GM23338 (cell line): ENCODE data around the gene TYMS. TPM values are rescaled to one million over a fixed set of nuclear protein-coding genes. Genes with fewer than 3 reads are reported as not detected.

Experiments
- ATAC-seq: fragments of 200-7000 bp; cut with Tn5 transposase; 3 replicates; pipeline ENCODE4 v1.9.1; 2020
- DNase-seq: peaks from one replicate; pipeline ENCODE4 v3.0.0-alpha.2; 2015; ENCODE audit warnings: low spot score
- H2AFZ ChIP-seq: fragments of 200-600 bp; sonication (generic); 2 replicates; pipeline ENCODE4 v1.8.0; 2016; ENCODE audit warnings: antibody characterized with exemption, mild to moderate bottlenecking, moderate library complexity
- H3F3A ChIP-seq: fragments of 200-600 bp; sonication (generic); replicated peaks from 2 replicates; pipeline ENCODE4 v1.8.0; 2017; ENCODE audit warnings: antibody characterized with exemption, mixed run types, low read depth
- H3K27ac ChIP-seq: fragments of 200-600 bp; sonication (generic); 2 replicates; pipeline ENCODE4 v1.6.1; 2016; ENCODE audit warnings: low read depth
- H3K27me3 ChIP-seq: fragments of 200-600 bp; sonication (generic); 2 replicates; pipeline ENCODE4 v1.8.0; 2016; ENCODE audit warnings: mild to moderate bottlenecking, mixed run types, moderate library complexity; ENCODE audit not compliant: insufficient read depth
- H3K36me3 ChIP-seq: fragments of 200-600 bp; sonication (generic); 2 replicates; pipeline ENCODE4 v1.8.0; 2016; ENCODE audit warnings: mild to moderate bottlenecking; ENCODE audit not compliant: insufficient read depth
- H3K4me1 ChIP-seq: fragments of 200-600 bp; sonication (generic); 2 replicates; pipeline ENCODE4 v1.8.0; 2016; ENCODE audit warnings: mild to moderate bottlenecking, moderate library complexity; ENCODE audit not compliant: insufficient read depth
- H3K4me2 ChIP-seq: fragments of 200-600 bp; sonication (generic); 2 replicates; pipeline ENCODE4 v1.7.1; 2017; ENCODE audit warnings: mixed run types
- H3K4me3 ChIP-seq: fragments of 200-600 bp; sonication (generic); 2 replicates; pipeline ENCODE4 v1.6.1; 2016; ENCODE audit warnings: mixed run types
- H3K79me2 ChIP-seq: fragments of 200-600 bp; sonication (generic); replicated peaks from 2 replicates; pipeline ENCODE4 v1.8.0; 2017; ENCODE audit warnings: mild to moderate bottlenecking; ENCODE audit not compliant: insufficient read depth
- H3K9me2 ChIP-seq: fragments of 200-600 bp; sonication (generic); 2 replicates; pipeline ENCODE4 v1.8.0; 2017; ENCODE audit not compliant: insufficient read depth
- H4K20me1 ChIP-seq: fragments of 200-600 bp; sonication (generic); replicated peaks from 2 replicates; pipeline ENCODE4 v1.8.0; 2017; ENCODE audit warnings: mild to moderate bottlenecking; ENCODE audit not compliant: insufficient read depth
- H3K27ac Mint-ChIP-seq: 2 replicates; pipeline ENCODE4 v1.8.0; 2020; ENCODE audit warnings: inconsistent platforms, mild to moderate bottlenecking, moderate library complexity, mixed read lengths
- H3K27me3 Mint-ChIP-seq: 3 replicates; pipeline ENCODE4 v1.8.0; 2022; ENCODE audit warnings: low read depth, mild to moderate bottlenecking, moderate library complexity, mixed read lengths, inconsistent platforms; ENCODE audit not compliant: insufficient read depth, poor library complexity
- H3K36me3 Mint-ChIP-seq: 3 replicates; pipeline ENCODE4 v1.8.0; 2021; ENCODE audit warnings: low read depth, mild to moderate bottlenecking, inconsistent platforms, moderate library complexity, mixed read lengths
- H3K4me1 Mint-ChIP-seq: 3 replicates; pipeline ENCODE4 v1.8.0; 2020; ENCODE audit warnings: mild to moderate bottlenecking, inconsistent platforms, mixed read lengths
- H3K4me3 Mint-ChIP-seq: 3 replicates; pipeline ENCODE4 v1.8.0; 2021; ENCODE audit warnings: moderate library complexity, mild to moderate bottlenecking, inconsistent platforms, mixed read lengths
- H3K9me3 Mint-ChIP-seq: 3 replicates; pipeline ENCODE4 v1.8.0; 2020; ENCODE audit warnings: moderate library complexity, mild to moderate bottlenecking, inconsistent platforms, mixed read lengths
- CREB1 ChIP-seq: fragments of 250-450 bp; sonication (Bioruptor Pico); IDR thresholded peaks from 2 replicates; pipeline ENCODE4 v1.5.0; 2020; ENCODE audit warnings: low read depth, mild to moderate bottlenecking, moderate library complexity
- CTCF ChIP-seq, 2 experiments: fragments of 200-600 bp in 1 of 2; sonication (generic) in 1 of 2; conservative IDR thresholded peaks; 2 replicates each; pipeline versions ENCODE4 v1.5.1 to v1.6.1; 2016 to 2017; ENCODE audit warnings: antibody characterized with exemption in 2 of 2, low read depth in 2 of 2, mild to moderate bottlenecking in 2 of 2, moderate library complexity in 1 of 2
- ETS1 ChIP-seq: IDR thresholded peaks from 2 replicates; pipeline ENCODE4 v1.6.1; 2016; ENCODE audit warnings: antibody characterized with exemption
- EZH2 ChIP-seq: fragments of 200-600 bp; sonication (generic); IDR thresholded peaks from one replicate; pipeline ENCODE4 v1.8.0; 2017; ENCODE audit warnings: antibody characterized with exemption, mild to moderate bottlenecking, low read depth; ENCODE audit not compliant: unreplicated experiment
- EZH2phosphoT487 ChIP-seq: fragments of 200-600 bp; sonication (generic); IDR thresholded peaks from one replicate; pipeline ENCODE4 v1.8.1; 2018; ENCODE audit warnings: antibody characterized with exemption; ENCODE audit not compliant: unreplicated experiment
- JUNB ChIP-seq: IDR thresholded peaks from one replicate; pipeline ENCODE4 v1.6.1; 2016; ENCODE audit warnings: antibody characterized with exemption; ENCODE audit not compliant: unreplicated experiment
- NANOG ChIP-seq: IDR thresholded peaks from 2 replicates; pipeline ENCODE4 v1.6.1; 2016; ENCODE audit warnings: antibody characterized with exemption, borderline replicate concordance
- POLR2AphosphoS5 ChIP-seq: IDR thresholded peaks from 2 replicates; pipeline ENCODE4 v1.6.1; 2016; ENCODE audit warnings: antibody characterized with exemption, low read depth
- STAT1 ChIP-seq: IDR thresholded peaks from one replicate; pipeline ENCODE4 v1.6.1; 2016; ENCODE audit warnings: antibody characterized with exemption; ENCODE audit not compliant: unreplicated experiment
- ZNF114 ChIP-seq: fragments of 250-450 bp; sonication (Bioruptor Pico); IDR thresholded peaks from 2 replicates; pipeline ENCODE4 v1.5.0; 2020; ENCODE audit warnings: mild to moderate bottlenecking, moderate library complexity
- ZNF331 ChIP-seq: fragments of 250-450 bp; sonication (Bioruptor Pico); IDR thresholded peaks from 2 replicates; pipeline ENCODE4 v1.5.0; 2020; ENCODE audit warnings: low read depth, mild to moderate bottlenecking, moderate library complexity
- polyA plus RNA-seq: library from polyadenylated mRNA; unstranded; fragments of >200 nt; fragmentation: Nextera tagmentation; extraction: Ambion mirVana; gene quantifications from 2 replicates; pipeline ENCODE4 v1.2.1, GENCODE V29; 2016
- total RNA-seq: library from RNA; depleted of rRNA; stranded (reverse); fragments of >200 nt; shearing (Covaris generic); gene quantifications from 2 replicates; pipeline ENCODE4 v1.2.3, GENCODE V29; 2014
- TF ChIP-seq, protein P1 (sequence below): fragments of 250-450 bp; sonication (Bioruptor Pico); IDR thresholded peaks from 2 replicates; pipeline ENCODE4 v1.5.0; 2020; ENCODE audit warnings: mild to moderate bottlenecking, moderate library complexity
- TF ChIP-seq, protein P2 (sequence below): IDR thresholded peaks from one replicate; pipeline ENCODE4 v1.6.1; 2018; ENCODE audit warnings: antibody characterized with exemption; ENCODE audit not compliant: unreplicated experiment

The TYMS gene
- total and polyA plus RNA-seq, 2 experiments from 2014 or later = 52.9 to 72.3 TPM

- H3K4me3 Mint-ChIP-seq = no peak overlapping the region
- no peaks in the 10 kb centered on the region for H4K20me1 ChIP-seq
- H3K4me2 ChIP-seq = no peak overlapping the region
- H3K27me3 ChIP-seq = 0 out of 2 replicates have a peak, but pooled peaks cover 7% of the 10 kb centered on the region
- H3K4me1 Mint-ChIP-seq = no peaks in the 10 kb centered on the region
- TF ChIP-seq ZNF114 (CRISPR knock-in tag) (no peak), EZH2 (no peak), JUNB (no peak), EZH2phosphoT487 (no peak), ZNF331 (CRISPR knock-in tag) (no peak), ETS1 (no peak), CTCF (conservative IDR thresholded peaks at IDR 0.05; ENCODE audit: low read depth in 2 of 2) (no peak), CREB1 (no peak), POLR2AphosphoS5 (no peak), NANOG (no peak), STAT1 (no peak)
- TF ChIP-seq, protein P1, sequence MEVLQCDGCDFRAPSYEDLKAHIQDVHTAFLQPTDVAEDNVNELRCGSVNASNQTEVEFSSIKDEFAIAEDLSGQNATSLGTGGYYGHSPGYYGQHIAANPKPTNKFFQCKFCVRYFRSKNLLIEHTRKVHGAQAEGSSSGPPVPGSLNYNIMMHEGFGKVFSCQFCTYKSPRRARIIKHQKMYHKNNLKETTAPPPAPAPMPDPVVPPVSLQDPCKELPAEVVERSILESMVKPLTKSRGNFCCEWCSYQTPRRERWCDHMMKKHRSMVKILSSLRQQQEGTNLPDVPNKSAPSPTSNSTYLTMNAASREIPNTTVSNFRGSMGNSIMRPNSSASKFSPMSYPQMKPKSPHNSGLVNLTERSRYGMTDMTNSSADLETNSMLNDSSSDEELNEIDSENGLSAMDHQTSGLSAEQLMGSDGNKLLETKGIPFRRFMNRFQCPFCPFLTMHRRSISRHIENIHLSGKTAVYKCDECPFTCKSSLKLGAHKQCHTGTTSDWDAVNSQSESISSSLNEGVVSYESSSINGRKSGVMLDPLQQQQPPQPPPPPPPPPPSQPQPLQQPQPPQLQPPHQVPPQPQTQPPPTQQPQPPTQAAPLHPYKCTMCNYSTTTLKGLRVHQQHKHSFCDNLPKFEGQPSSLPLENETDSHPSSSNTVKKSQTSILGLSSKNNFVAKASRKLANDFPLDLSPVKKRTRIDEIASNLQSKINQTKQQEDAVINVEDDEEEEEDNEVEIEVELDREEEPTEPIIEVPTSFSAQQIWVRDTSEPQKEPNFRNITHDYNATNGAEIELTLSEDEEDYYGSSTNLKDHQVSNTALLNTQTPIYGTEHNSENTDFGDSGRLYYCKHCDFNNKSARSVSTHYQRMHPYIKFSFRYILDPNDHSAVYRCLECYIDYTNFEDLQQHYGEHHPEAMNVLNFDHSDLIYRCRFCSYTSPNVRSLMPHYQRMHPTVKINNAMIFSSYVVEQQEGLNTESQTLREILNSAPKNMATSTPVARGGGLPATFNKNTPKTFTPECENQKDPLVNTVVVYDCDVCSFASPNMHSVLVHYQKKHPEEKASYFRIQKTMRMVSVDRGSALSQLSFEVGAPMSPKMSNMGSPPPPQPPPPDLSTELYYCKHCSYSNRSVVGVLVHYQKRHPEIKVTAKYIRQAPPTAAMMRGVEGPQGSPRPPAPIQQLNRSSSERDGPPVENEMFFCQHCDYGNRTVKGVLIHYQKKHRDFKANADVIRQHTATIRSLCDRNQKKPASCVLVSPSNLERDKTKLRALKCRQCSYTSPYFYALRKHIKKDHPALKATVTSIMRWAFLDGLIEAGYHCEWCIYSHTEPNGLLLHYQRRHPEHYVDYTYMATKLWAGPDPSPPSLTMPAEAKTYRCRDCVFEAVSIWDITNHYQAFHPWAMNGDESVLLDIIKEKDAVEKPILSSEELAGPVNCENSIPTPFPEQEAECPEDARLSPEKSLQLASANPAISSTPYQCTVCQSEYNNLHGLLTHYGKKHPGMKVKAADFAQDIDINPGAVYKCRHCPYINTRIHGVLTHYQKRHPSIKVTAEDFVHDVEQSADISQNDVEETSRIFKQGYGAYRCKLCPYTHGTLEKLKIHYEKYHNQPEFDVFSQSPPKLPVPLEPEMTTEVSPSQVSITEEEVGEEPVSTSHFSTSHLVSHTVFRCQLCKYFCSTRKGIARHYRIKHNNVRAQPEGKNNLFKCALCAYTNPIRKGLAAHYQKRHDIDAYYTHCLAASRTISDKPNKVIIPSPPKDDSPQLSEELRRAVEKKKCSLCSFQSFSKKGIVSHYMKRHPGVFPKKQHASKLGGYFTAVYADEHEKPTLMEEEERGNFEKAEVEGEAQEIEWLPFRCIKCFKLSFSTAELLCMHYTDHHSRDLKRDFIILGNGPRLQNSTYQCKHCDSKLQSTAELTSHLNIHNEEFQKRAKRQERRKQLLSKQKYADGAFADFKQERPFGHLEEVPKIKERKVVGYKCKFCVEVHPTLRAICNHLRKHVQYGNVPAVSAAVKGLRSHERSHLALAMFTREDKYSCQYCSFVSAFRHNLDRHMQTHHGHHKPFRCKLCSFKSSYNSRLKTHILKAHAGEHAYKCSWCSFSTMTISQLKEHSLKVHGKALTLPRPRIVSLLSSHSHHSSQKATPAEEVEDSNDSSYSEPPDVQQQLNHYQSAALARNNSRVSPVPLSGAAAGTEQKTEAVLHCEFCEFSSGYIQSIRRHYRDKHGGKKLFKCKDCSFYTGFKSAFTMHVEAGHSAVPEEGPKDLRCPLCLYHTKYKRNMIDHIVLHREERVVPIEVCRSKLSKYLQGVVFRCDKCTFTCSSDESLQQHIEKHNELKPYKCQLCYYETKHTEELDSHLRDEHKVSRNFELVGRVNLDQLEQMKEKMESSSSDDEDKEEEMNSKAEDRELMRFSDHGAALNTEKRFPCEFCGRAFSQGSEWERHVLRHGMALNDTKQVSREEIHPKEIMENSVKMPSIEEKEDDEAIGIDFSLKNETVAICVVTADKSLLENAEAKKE (CRISPR knock-in tag) = no peak
- TF ChIP-seq, protein P2, sequence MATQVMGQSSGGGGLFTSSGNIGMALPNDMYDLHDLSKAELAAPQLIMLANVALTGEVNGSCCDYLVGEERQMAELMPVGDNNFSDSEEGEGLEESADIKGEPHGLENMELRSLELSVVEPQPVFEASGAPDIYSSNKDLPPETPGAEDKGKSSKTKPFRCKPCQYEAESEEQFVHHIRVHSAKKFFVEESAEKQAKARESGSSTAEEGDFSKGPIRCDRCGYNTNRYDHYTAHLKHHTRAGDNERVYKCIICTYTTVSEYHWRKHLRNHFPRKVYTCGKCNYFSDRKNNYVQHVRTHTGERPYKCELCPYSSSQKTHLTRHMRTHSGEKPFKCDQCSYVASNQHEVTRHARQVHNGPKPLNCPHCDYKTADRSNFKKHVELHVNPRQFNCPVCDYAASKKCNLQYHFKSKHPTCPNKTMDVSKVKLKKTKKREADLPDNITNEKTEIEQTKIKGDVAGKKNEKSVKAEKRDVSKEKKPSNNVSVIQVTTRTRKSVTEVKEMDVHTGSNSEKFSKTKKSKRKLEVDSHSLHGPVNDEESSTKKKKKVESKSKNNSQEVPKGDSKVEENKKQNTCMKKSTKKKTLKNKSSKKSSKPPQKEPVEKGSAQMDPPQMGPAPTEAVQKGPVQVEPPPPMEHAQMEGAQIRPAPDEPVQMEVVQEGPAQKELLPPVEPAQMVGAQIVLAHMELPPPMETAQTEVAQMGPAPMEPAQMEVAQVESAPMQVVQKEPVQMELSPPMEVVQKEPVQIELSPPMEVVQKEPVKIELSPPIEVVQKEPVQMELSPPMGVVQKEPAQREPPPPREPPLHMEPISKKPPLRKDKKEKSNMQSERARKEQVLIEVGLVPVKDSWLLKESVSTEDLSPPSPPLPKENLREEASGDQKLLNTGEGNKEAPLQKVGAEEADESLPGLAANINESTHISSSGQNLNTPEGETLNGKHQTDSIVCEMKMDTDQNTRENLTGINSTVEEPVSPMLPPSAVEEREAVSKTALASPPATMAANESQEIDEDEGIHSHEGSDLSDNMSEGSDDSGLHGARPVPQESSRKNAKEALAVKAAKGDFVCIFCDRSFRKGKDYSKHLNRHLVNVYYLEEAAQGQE = no peak
- 0 out of 2 replicates have a peak, but pooled peaks cover 1% of the 10 kb centered on the region for H3F3A ChIP-seq
- H2AFZ ChIP-seq = no peak overlapping the region
- peaks cover 3% of the 10 kb centered on the region for H3K27me3 Mint-ChIP-seq
- no peak overlapping the region for H3K4me3 ChIP-seq
- DNase-seq = no peak
- no peak overlapping the region for H3K27ac ChIP-seq
- H3K79me2 ChIP-seq = no peaks in the 10 kb centered on the region
- no peaks in the 10 kb centered on the region for H3K4me1 ChIP-seq
- peaks cover 7% of the 10 kb centered on the region; the same call in 2 of the 3 replicates for H3K9me3 Mint-ChIP-seq
- ATAC-seq = no peak
- peaks cover 3% of the 10 kb centered on the region; the same call in 2 of the 3 replicates for H3K36me3 Mint-ChIP-seq
- H3K27ac Mint-ChIP-seq = no peak overlapping the region
- H3K36me3 ChIP-seq = no peaks in the 10 kb centered on the region; the same call in 1 of the 2 replicates
- no peaks in the 10 kb centered on the region for H3K9me2 ChIP-seq
These were observed 59.5 kb downstream of the TYMS start for GRCh38 chr18:717003-717402.
